ENCODE data around the gene ANAPC13. TPM values are rescaled to one million over a fixed set of nuclear protein-coding genes. Genes with fewer than 3 reads are reported as not detected.

The ANAPC13 gene
- total RNA-seq, 1 donor from 2014 or later, result 71.8 TPM

DNA sequence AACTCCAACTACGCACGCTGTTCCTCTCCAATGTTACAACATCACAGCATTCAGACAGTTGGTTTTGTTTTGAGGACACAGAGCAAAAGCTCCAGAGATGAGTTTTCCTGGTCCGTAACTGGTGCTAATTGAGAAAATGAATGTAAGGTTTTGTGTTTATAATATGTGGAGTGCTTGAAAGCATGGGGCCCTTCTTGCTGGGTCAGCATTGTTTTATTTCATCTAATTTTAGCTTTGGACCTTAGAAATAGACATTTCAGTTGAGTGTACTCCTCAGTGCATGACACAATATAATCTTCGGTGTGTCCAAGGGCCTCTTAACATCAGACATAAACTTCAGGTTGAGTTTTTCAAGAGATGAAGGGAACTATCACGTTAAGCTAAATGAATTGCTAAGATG, 37.1 kb downstream of the ANAPC13 start:
- TF ChIP-seq, protein P1, sequence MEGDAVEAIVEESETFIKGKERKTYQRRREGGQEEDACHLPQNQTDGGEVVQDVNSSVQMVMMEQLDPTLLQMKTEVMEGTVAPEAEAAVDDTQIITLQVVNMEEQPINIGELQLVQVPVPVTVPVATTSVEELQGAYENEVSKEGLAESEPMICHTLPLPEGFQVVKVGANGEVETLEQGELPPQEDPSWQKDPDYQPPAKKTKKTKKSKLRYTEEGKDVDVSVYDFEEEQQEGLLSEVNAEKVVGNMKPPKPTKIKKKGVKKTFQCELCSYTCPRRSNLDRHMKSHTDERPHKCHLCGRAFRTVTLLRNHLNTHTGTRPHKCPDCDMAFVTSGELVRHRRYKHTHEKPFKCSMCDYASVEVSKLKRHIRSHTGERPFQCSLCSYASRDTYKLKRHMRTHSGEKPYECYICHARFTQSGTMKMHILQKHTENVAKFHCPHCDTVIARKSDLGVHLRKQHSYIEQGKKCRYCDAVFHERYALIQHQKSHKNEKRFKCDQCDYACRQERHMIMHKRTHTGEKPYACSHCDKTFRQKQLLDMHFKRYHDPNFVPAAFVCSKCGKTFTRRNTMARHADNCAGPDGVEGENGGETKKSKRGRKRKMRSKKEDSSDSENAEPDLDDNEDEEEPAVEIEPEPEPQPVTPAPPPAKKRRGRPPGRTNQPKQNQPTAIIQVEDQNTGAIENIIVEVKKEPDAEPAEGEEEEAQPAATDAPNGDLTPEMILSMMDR (conservative IDR thresholded peaks at IDR 0.05), result no peak
- no peaks in the 10 kb centered on the region for H3K4me1 Mint-ChIP-seq
- no peak overlapping the region for H3K4me3 Mint-ChIP-seq
- no peak for DNase-seq (ENCODE audit: low read depth, low spot score)
- peaks cover 2% of the 10 kb centered on the region for H3K9me3 Mint-ChIP-seq
- H3K27me3 Mint-ChIP-seq (ENCODE audit: low read depth), result no peaks in the 10 kb centered on the region
- no peaks in the 10 kb centered on the region for H3K36me3 Mint-ChIP-seq (ENCODE audit: low read depth)
- H3K27ac Mint-ChIP-seq (ENCODE audit: unreplicated experiment), result no peak overlapping the region

- H3K4me1 Mint-ChIP-seq, result no peaks in the 10 kb centered on the region
- peaks cover 2% of the 10 kb centered on the region for H3K9me3 Mint-ChIP-seq
- H3K27me3 Mint-ChIP-seq (ENCODE audit: low read depth), result no peaks in the 10 kb centered on the region
- H3K36me3 Mint-ChIP-seq (ENCODE audit: low read depth), result no peaks in the 10 kb centered on the region
- no peak for DNase-seq (ENCODE audit: low read depth, low spot score)
- no peak overlapping the region for H3K4me3 Mint-ChIP-seq
- no peak overlapping the region for H3K27ac Mint-ChIP-seq (ENCODE audit: unreplicated experiment)
- TF ChIP-seq, protein P1 (conservative IDR thresholded peaks at IDR 0.05), result no peak
These were observed 38.4 kb downstream of the ANAPC13 start for GRCh38 chr3:134447351-134447750.

DNA sequence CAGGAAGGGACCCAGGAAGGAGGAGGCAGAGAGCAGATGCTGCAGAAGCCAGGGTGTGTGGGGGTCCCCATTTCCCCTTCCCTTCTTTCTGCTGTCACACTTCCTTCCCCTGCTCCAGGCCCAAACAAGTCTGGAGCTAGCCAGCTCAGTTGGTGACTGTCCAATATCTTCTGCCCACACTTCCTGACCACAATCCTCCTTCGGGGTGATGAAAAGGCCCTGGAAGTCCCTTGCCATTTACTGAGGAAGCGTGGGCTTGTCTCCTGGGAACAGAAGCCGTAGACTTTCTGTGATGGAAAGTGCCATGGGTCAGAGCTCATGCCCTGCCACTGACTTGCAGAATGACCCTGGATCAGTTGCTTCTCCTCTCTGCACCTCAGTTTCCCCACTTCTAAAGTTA, 39.0 kb downstream of the ANAPC13 start:
- Mint-ChIP-seq H3K9me3 (peaks cover 2% of the 10 kb centered on the region), H3K27ac (ENCODE audit: unreplicated experiment) (no peak overlapping the region), H3K27me3 (ENCODE audit: low read depth) (no peaks in the 10 kb centered on the region), H3K4me3 (no peak overlapping the region), H3K4me1 (no peaks in the 10 kb centered on the region), H3K36me3 (ENCODE audit: low read depth) (no peaks in the 10 kb centered on the region)
- no peak for DNase-seq (ENCODE audit: low read depth, low spot score)
- TF ChIP-seq, protein P1 (conservative IDR thresholded peaks at IDR 0.05), result no peak

GRCh38 chr3:134445636-134446035, 40.1 kb downstream of the ANAPC13 start:
- Mint-ChIP-seq H3K4me3 (no peak overlapping the region), H3K27ac (ENCODE audit: unreplicated experiment) (no peak overlapping the region), H3K9me3 (peaks cover 2% of the 10 kb centered on the region), H3K36me3 (ENCODE audit: low read depth) (no peaks in the 10 kb centered on the region), H3K4me1 (no peaks in the 10 kb centered on the region), H3K27me3 (ENCODE audit: low read depth) (no peaks in the 10 kb centered on the region)
- TF ChIP-seq, protein P1 (conservative IDR thresholded peaks at IDR 0.05), result no peak
- no peak for DNase-seq (ENCODE audit: low read depth, low spot score)

- H3K27ac Mint-ChIP-seq (ENCODE audit: unreplicated experiment), result no peak overlapping the region
- no peak overlapping the region for H3K4me3 Mint-ChIP-seq
- DNase-seq (ENCODE audit: low read depth, low spot score), result no peak
- H3K9me3 Mint-ChIP-seq, result peaks cover 2% of the 10 kb centered on the region
- H3K27me3 Mint-ChIP-seq (ENCODE audit: low read depth), result no peaks in the 10 kb centered on the region
- H3K4me1 Mint-ChIP-seq, result no peaks in the 10 kb centered on the region
- TF ChIP-seq, protein P1 (conservative IDR thresholded peaks at IDR 0.05), result no peak
- no peaks in the 10 kb centered on the region for H3K36me3 Mint-ChIP-seq (ENCODE audit: low read depth)
These were observed 40.7 kb downstream of the ANAPC13 start for GRCh38 chr3:134445095-134445494.

GRCh38 chr3:134441821-134442220, 44.0 kb downstream of the ANAPC13 start:
- Mint-ChIP-seq H3K27me3 (ENCODE audit: low read depth) (no peaks in the 10 kb centered on the region), H3K4me1 (peaks cover 13% of the 10 kb centered on the region), H3K36me3 (ENCODE audit: low read depth) (no peaks in the 10 kb centered on the region), H3K4me3 (no peak overlapping the region), H3K9me3 (peaks cover 2% of the 10 kb centered on the region), H3K27ac (ENCODE audit: unreplicated experiment) (no peak overlapping the region)
- DNase-seq (ENCODE audit: low read depth, low spot score), result no peak
- TF ChIP-seq, protein P1 (conservative IDR thresholded peaks at IDR 0.05), result no peak
